Islet precursor cell (in vitro differentiated cells): Measurements from ENCODE around the gene DCAF11.

Experiments
- DNase-seq: peaks from one replicate; pipeline ENCODE4 v3.0.0-alpha.2; 2018

DCAF11 gene

DNA sequence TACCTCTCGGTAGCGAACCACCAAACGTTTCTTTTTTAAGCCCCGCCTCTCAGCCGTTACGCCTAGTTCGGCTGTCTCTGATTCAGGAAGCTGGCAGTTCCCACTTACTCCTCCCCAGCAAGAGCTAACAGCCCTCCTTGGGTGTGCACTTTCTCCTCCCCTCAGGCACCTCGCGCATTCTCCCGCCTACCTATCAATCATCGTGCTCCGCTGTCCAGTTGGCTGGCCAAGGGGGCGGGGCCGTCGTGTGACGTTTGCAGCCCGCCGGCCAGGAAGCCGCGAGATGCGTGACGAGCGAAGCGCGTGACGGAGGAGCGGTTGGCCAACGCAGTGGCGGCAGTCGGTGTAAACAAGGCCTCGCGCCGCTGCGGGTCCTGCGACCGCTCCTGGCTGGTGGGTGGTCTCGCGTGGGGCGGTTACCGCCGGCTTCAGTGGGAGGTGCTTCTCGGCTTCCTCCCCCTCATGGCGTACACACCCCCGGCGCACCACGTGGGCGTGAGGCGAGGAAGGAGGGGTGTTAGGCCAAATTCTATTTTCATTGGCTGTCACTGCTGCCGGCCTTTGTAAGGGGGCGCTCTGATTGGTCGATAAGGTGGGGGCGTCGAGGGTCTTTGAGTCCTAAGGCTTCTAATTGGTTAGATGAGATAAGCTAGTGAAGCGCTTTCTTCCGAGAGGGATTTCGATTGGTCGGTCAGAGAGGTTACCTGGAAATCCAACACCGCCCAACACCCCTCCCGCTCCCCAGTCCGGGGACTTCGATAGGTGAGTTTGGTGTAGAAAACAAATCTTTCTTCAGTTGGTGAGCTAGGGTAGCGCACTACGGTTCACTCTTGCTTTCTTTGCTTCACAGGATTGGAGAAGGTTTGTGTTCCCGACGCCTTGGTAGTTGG, at the start of gene DCAF11, which contains the start of gene NRL:
Gene DCAF11, plus strand, starts transcription at position 246 of the 890 bp plus-strand sequence. CDS start 818 bp downstream, outside the sequence.
Gene NRL, minus strand, starts transcription at position 418 of the 890 bp plus-strand sequence. CDS start 32,101 bp downstream, outside the sequence.
- peak; percentile 99 for DNase-seq

DNA sequence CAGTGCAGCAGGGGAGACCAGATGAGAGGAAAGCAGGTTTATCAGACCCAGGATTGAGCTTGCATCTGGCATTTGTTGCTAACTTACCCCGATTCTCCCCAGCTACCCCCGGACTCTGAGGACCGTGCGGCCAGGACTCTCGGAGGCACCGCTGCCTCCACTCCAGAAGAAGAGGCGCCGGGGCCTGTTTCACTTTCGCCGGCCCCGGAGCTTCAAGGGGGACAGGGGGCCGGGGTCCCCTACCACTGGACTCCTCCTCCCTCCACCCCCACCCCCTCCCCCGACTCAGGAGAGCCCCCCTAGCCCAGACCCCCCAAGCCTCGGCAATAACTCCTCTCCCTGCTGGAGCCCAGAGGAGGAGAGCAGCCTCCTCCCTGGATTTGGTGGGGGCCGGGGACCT, 49.7 kb upstream of the DCAF11 start:
- no peak for DNase-seq

DNA sequence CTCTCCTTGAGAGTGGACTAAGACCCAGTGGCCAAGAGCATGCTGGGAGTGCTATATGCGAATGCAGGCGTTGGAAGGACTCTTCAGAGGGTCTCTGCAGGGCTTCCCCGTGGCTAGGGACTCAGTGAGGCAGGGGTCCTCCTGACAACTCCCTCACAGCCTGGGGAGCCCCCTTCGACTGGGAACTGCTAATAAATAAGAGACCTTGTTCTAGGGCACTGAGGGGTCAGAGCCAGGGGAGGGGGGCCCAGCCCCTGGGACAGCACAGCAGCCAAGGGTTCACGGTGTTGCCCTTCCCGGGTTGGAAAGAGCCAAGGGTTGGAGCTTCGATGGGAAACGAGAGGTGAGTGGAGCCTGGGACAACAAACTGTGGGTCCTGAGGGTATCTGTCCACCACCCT, 49.2 kb upstream of the DCAF11 start:
- DNase-seq = no peak

DNA sequence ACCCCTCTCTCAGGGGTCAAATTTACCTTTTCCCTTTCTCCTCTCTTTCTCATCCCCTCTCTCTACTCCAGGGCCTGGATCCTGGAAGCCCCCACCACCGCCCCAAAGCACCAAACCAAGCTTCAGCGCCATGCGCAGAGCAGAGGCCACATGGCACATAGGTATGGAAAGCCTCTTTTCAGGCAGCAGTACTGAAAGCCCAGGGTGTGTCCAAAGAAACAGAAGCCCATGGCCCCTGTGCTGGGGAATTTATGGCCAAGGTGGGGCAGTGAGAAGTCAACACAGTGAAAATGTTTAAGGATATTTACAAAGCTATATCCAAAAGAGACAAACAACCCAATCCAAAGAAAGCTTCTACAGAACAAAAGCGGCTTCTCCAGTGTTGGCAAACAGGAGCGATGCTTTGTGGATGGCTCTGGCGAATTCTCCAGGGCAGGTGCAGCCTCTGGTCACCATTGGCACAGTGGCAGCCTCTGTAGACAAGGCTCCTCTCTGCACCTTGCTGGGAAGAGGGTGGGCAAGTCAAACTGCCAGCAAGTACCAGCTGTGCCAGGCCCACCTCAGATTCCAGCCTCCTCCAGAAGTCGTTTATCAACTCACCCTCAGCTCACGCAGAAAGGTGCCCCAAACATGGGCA, 48.0 kb upstream of the DCAF11 start:
- DNase-seq = no peak

DNA sequence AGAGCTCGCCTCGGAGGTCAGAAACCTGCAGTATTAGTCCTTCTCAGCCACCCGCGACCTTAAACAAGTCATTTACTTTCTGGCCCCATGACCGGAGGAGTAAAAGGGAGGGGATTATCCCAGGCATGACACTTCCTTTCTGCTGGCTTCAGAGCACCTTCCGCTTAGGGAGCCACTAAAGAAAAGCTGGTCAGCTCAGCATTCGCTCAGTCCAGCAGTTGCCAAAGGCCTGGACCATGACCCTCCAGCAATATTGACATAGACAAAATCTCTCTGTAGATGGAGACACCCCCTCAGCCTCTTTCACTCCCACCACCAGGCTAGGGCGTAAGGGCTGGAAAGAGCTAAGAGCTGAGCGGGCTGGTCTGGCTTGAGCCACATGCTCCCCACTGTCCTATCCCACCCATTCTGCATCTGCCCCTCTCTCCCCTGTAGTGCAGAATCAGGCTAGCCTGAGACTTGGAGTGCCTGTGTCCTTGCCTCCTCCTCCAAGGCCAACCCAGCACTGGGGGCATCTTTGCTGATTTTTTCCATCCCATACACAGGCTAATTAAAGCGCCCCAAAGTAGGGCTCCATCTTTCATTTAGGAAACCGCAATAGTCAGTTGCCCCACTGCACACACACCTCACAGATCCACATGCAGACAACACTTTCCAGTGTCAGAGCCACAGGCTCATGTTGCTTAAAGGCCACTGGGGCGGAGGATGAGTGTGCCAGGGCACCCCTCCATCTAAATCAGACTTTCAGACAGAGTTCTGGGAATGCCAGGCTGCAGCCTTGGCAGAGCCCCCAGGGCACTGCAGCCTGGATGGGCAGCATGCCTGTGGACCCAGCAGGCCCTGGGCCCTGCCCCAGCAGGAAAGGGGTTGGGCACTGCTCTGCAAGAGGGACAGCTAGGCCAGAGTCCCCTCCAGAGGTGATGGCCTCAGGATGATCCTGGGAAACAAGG, 47.2 kb upstream of the DCAF11 start:
- no peak for DNase-seq

DNA sequence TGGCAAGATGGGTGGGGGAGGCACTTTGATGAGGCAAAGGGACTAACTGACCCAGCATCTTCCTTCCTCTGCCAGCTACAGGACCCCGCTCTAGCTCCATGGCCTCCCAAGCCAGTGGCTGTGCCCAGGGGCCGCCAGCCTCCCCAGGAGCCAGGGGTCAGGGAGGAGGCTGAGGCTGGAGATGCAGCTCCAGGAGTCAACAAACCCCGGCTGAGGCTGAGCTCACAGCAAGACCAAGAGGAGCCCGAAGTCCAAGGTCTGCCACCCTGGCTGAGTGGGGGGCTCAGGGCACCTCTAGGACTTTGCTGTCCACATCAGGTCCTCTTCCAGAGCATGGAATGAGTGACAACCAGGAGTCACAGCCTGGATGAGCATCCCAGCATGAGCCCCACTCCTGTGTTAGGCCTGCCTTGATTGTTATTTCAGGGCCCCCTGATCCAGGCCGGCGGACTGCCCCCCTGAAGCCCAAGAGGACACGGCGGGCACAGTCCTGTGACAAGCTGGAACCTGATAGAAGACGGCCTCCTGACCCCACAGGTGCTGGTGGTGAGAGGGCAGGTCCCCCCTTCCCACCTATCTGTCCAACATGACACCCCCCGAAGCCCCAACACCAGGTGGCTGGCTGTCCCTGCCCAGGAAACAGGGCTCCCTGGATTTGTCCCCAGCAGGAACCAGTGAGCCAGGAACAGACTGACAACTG, 45.7 kb upstream of the DCAF11 start:
- no peak for DNase-seq

DNA sequence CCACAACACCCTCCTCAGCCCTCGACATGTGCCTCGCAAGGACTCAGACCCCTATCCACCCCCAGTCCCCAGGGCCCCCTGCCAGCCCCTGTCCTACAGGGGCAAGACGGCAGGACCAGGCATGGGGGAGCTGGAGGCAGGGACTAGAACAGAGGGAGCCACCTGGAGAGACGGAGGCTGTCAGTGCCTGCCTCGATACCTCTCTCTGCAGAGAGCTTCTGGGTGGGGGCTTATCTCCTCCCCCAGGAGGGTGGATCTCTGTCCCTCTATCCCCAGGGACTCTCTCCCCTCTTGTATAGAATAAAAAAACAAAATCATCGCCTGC, 45.2 kb upstream of the DCAF11 start:
- no peak for DNase-seq

DNA sequence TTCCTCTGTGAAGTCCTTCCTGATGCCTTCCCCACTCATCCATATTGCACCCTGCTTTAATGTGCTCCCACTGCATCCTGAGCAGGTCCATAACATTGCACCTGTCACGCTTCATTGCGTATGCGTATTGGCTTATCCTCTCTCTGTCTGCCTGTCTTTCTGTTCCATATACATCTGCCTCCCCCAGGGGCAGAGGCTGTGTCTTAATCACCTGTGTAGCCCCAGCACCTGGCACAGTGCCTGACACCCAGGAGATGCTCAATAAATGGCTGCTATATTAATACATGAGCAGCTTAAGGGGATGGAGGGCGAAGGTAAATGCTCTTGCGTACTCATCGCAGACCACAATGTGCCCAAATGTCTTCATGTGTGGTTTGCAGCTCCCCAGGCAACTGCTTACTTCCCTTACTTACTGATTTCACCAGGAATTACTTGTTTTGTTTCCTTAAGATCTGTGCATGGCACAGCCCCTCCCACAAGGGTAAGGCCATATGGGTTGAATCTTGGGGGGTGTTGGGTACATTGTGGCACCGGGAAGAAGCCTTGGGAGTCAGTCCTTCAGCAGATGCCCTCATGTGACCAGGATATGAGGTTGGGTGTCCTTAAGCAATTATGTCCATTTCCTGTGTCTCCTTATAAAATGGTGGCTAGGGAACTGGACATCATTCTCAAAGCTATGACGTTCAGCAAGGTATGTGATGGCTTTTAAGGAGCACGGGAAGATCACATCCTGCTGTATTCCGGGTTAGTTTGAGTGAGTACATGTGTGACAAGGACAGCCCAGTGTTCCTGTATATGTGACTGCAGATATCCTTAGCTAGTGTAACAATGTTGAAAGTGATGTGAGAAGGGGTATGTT, 44.1 kb upstream of the DCAF11 start:
- no peak for DNase-seq

DNA sequence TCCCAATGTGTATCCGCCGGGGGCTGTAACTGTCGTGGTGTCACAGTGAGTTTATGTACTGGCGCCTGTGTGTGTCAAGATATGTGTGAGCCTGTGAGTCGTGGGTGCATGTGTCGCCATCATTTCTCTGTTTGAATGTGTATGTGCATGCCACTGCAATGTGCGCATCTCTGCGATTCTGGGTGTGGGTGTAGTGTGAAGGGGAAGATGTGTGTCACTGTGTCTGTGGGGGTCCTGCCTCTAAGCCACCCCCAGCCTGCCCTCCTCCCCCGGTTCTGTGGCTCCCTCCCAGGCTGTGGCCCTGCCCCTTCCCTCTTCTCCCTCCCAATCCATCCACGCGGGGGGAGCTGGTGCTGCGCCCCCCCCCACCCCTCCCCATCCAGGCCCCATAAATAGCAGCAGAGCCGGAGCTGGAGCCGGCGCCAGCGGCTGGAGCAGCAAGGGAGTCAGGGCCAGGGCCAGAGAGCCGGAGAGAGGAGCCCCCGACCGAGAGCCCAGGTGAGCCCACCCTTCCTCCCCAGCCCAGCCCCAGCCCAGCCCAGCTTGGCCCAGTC, 43.4 kb upstream of the DCAF11 start, which contains the start of gene CPNE6:
Gene CPNE6, plus strand, starts transcription at position 419 of the 554 bp plus-strand sequence. CDS start 1,375 bp downstream, outside the sequence.
- no peak for DNase-seq

DNA sequence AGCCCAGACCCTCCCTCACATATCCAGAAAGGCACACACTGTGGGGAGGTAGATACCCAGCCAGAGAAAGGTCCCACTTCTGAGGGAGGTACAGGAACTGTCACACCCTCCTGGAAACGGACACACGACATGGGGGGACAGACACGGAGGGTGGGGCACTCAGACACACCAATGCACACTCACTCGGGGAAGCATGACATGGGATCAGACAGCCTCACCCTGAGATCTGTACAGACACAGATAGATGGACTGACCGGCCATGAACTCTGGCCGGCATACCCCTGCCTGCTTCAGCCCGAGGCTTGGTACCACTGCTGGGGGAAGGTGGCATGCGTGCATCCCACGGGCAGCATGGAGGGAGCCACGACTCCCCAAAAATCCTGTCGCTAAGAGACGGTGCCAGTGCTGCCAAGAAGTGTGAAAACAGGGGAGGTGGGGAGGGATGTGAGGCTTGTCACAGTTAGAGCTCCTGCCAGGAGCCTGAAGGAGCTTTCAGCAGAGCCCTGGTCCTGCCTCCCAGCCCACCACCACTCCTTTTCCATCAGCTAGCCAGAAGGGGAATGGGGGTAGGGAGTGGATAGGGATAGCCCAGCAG, 42.6 kb upstream of the DCAF11 start:
- DNase-seq = no peak

DNA sequence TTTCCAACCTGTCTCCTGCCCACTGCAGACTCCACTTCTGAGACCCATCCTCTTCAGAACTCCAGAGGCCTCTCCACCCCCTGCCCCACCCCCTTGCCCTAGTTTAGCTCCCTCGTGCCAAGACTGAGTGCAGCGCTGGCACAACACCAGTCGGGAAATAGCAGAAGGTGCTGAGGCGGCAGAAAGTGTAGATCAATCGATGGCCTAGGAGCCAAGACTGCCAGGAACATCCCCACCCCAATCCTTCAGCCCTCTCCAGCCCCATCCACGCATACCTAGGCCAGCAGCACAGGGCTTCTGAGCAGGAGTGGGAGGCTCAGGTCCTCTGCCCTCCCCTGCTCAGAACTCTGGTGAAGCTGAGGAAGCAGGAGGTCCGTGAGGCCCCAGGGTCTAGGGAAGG, 42.1 kb upstream of the DCAF11 start:
- no peak for DNase-seq

DNA sequence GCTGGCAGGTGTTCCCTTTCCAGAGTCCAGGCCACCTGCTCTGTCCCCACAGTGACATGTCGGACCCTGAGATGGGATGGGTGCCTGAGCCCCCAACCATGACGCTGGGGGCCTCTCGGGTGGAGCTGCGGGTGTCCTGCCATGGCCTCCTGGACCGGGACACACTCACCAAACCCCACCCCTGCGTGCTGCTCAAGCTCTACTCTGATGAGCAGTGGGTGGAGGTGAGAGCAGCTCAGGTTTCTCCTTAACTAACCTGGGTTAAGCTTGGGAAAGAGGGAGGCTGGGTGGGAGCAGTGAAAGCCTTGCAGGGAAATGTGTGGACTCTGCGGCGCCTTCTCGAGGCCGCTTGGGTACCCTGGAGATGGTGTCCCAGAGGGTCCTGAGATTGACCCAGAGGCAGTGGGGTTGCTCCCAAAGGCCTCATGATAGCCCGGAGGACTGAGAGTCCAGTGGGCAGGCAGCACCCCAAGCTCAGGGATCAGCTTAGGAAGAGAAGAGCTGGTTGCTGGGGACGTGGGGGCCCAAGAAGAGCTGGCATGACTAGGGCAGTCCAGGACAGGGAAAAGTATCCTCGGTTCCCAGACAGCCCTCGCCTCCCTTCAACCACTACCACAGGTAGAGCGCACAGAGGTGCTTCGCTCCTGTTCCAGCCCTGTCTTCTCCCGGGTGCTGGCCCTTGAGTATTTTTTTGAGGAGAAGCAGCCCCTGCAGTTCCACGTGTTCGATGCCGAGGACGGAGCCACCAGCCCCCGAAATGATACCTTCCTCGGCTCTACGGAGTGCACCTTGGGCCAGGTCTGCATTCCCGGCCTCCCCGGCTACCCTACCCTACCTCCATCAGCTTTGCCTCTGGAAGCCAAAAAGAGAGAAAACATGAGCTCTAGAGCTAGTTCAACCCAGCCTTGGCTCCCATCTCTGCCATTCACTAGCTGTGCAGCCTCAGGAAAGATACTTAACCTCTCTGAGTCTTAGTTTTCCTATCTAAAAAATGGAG, 41.4 kb upstream of the DCAF11 start:
- DNase-seq = no peak

DNA sequence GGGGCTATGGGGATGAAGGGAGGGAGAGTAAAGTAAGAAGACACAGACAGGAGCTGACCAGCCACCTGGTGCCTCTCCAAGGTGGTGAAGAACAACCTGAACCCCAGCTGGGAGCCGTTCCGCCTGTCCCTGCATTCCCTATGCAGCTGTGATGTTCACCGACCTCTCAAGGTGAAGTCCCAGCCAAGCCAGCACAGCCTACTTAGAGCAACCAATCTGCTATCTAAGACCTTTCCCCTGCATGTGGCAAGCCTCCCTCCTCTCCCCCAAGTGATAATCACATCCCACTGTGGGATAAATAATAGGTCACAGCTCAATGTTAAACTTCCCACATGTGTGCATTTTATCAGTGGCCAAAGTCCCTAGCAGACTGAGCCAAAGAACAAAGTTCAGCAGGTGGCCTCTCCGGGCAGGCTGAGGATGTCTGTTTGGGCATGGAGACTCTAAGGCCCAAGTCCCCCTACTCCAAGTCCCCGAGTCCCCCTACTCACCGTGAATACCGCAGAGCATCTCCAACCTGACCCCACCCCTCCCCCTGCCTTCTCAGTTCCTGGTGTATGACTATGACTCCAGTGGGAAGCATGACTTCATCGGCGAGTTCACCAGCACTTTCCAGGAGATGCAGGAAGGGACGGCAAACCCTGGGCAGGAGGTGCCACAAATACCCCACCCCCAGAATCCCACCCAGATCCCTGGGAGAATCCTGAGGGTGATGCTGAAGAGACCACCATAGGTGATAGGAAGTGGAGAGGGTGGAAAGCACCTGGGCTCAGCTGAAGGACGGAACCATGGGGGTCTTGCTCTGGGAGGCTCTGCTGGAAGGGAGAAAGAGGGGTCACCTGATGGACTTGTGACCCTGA, 39.7 kb upstream of the DCAF11 start:
- DNase-seq = no peak

DNA sequence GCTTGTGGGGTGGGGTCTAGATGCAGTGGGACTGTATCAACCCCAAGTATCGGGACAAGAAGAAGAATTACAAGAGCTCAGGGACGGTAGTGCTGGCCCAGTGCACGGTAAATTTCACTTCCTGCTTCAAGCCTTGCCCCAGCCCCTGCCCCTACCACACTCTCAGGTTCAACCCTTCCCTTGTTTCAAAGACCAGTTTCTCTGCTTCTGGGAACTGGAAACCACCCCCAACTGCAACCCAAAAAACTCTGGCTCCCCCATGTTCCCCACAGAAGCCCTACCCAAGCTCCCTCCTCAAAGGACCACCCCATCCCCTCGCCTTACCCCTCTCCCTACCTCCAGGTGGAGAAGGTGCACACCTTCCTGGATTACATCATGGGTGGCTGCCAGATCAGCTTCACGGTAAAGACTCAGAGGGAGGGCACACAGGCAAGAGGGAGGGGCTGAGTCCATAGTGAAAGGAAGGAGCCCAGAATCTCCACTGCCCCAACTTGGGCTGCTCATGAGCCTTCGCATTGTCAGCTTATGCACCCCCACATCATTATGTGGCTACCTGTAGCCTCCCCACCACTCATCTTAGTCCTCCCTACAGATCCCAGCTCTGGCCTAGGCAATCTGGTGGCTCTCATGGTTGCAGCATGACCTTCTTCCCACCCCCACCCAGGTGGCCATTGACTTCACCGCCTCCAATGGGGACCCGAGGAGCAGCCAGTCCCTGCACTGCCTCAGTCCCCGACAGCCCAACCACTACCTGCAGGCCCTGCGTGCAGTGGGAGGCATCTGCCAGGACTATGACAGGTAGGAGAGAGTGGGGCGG, 38.9 kb upstream of the DCAF11 start:
- DNase-seq = no peak

DNA sequence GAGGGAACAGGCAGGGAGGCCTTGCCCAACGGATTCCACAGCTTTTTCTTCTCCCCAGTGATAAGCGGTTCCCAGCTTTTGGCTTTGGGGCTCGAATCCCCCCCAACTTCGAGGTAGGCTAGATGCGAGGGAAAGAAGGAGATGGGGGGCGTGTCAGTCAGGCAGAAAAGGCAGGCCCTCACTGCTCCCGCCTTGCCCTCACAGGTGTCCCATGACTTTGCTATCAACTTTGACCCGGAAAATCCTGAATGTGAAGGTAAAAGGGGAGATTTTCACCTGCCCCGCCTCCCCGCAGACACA, 38.3 kb upstream of the DCAF11 start:
- DNase-seq = no peak

DNA sequence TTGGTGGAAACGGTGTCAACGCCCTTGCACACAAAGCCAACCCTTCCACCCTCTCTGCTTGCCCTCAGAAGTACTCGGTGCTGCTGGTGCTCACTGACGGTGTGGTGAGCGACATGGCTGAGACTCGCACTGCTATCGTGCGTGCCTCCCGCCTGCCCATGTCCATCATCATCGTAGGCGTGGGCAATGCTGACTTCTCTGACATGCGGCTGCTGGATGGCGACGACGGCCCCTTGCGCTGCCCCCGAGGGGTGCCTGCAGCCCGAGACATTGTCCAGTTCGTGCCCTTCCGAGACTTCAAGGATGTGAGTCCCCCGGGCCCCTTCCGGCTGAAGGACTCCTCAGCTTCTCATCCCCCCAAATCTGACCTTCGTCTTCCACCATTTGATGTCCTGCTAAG, 37.5 kb upstream of the DCAF11 start:
- DNase-seq = no peak

DNA sequence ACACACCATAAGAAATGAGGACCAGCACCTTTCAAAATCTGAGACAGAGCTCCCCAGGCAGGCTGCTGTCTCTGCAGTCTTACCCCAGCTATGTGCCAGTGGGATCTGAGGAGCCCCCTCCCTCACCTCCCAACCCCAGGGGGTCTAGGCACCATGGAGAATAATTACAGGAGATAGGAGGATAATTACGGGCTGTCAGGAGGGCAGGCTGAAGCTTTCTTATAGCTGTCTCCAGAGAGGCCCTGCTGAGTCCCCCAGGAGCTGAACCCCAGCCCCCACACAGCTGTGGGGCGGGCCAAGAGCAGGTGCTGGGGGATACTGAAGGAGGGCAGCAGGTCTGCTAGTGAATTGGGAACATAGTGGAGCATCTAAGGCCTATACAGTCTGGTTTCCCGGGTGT, 36.4 kb upstream of the DCAF11 start:
- DNase-seq = no peak
